Measurements from ENCODE around the gene PIWIL1.

Gene PIWIL1

DNA sequence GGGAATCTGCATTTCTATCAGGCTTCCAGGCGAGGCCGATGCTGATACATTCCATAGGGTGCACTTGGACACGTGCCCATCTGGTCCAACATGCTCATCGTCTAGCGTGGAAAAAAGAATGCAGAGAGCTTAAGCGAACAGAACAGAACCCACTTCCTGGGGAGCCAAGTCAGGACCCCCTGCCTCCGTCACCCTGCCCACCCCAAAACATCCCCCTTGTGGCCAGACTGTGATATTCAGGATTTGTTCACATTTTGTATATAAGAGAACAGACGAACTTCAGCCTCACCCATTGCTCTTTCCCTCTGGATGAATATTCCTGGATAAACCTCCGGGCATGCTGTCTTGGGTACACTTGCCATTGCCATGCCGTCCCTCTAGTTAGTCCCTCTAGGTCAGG lies 4.3 kb upstream of the PIWIL1 start:
- no peaks in the 10 kb centered on the region for H3K4me1 Mint-ChIP-seq
- H3K9me3 Mint-ChIP-seq, result no peaks in the 10 kb centered on the region
- TF ChIP-seq, protein P1, sequence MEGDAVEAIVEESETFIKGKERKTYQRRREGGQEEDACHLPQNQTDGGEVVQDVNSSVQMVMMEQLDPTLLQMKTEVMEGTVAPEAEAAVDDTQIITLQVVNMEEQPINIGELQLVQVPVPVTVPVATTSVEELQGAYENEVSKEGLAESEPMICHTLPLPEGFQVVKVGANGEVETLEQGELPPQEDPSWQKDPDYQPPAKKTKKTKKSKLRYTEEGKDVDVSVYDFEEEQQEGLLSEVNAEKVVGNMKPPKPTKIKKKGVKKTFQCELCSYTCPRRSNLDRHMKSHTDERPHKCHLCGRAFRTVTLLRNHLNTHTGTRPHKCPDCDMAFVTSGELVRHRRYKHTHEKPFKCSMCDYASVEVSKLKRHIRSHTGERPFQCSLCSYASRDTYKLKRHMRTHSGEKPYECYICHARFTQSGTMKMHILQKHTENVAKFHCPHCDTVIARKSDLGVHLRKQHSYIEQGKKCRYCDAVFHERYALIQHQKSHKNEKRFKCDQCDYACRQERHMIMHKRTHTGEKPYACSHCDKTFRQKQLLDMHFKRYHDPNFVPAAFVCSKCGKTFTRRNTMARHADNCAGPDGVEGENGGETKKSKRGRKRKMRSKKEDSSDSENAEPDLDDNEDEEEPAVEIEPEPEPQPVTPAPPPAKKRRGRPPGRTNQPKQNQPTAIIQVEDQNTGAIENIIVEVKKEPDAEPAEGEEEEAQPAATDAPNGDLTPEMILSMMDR (IDR thresholded peaks at IDR 0.05; ENCODE audit: unreplicated experiment in 3 of 3), result peak in 1 of 3 experiments; percentile 17
- H3K27ac Mint-ChIP-seq, result no peak overlapping the region
- peaks cover 42% of the 10 kb centered on the region for H3K27me3 Mint-ChIP-seq (ENCODE audit: low read depth)
- no peak overlapping the region for H3K4me3 Mint-ChIP-seq
- no peaks in the 10 kb centered on the region for H3K36me3 Mint-ChIP-seq (ENCODE audit: low read depth)

DNA sequence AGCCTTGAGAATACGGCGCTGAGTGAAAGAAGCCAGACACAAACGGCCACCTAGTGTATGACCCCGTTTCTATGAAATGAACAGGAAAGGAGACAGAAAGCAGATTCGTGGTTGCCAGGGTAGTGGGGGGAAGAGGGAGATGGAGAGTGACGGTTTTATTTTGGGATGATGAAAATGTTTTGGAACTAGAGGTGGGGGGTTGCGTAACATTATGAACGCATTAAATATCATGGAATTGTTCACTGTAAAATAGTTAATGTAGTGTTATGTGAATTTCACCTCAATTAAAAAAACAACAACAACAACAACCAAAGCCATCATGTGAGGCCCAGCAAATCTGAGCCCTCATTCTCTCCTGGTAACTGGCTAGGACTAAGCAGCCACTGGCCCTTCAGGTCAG lies 3.3 kb upstream of the PIWIL1 start:
- Mint-ChIP-seq H3K4me3 (no peak overlapping the region), H3K9me3 (no peaks in the 10 kb centered on the region), H3K36me3 (ENCODE audit: low read depth) (no peaks in the 10 kb centered on the region), H3K4me1 (no peaks in the 10 kb centered on the region), H3K27me3 (ENCODE audit: low read depth) (peaks cover 40% of the 10 kb centered on the region), H3K27ac (no peak overlapping the region)
- TF ChIP-seq, protein P1 (IDR thresholded peaks at IDR 0.05; ENCODE audit: unreplicated experiment in 3 of 3), result no peak

DNA sequence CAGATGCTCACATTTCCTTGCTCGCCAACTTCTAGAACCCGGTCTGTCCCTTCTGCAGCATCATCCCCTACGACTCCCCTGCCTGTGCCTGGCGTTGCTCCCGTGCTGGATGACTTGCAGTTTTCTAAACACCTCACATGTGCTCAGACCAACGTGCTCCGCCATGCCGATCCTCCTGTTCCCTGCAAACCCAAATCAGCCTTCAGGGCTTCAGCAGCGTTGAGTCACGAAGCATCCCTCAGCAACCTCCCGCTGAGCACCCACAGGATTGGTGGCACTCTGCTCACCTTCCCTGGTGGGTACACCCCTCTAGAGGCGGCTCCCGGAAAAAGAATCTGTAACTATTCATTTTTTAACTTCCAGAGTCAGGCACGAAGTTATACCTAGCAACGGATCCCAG lies 2.8 kb upstream of the PIWIL1 start:
- no peak overlapping the region for H3K27ac Mint-ChIP-seq
- peaks cover 41% of the 10 kb centered on the region for H3K27me3 Mint-ChIP-seq (ENCODE audit: low read depth)
- no peaks in the 10 kb centered on the region for H3K4me1 Mint-ChIP-seq
- H3K4me3 Mint-ChIP-seq, result no peak overlapping the region
- H3K36me3 Mint-ChIP-seq (ENCODE audit: low read depth), result no peaks in the 10 kb centered on the region
- H3K9me3 Mint-ChIP-seq, result no peaks in the 10 kb centered on the region
- TF ChIP-seq, protein P1 (IDR thresholded peaks at IDR 0.05; ENCODE audit: unreplicated experiment in 3 of 3), result no peak

DNA sequence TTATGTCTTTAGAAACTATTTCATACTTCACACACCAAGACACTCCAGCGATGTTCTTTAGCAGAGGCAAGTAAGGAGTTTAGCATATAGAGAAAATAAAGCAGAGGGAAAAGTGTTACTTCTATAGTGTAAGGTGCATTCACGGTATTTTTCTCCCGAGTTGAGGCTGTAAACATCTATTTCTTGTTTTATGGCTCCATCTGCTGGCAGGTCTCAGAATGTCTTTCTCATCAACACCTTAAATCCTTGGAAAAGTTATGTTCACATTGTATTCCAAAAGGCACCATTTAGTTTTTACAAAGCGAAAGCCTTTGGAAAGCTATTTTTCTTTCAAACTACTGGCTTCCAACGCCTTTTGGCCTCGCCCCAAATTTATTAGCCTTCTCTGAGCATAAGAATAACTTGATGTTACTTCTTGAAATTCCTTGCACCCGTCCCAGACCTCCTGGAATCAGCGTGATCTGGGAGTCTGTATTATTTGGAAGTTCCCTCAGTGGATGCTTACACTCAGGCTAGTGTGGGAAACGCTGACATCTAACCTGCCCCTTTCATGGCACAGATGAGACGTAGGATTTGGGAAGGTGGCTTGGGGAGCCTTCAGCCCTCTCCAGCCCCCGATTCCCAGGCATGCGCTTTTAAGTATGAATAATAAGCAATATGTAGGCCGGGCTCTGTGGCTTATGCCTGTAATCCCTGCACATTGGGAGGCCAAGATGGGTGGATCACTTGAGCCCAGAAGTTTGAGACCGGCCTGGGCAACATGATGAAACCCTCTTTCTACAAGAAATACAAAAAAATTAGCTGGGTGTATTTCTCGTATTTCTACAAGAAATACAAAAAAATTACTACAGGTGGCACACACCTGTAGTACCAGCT lies 1.9 kb upstream of the PIWIL1 start:
- Mint-ChIP-seq H3K36me3 (ENCODE audit: low read depth) (no peaks in the 10 kb centered on the region), H3K4me1 (no peaks in the 10 kb centered on the region), H3K4me3 (no peak overlapping the region), H3K9me3 (no peaks in the 10 kb centered on the region), H3K27ac (no peak overlapping the region), H3K27me3 (ENCODE audit: low read depth) (peaks cover 40% of the 10 kb centered on the region)
- TF ChIP-seq, protein P1 (IDR thresholded peaks at IDR 0.05; ENCODE audit: unreplicated experiment in 3 of 3), result peak; percentile 73 to 87 (median 78)

DNA sequence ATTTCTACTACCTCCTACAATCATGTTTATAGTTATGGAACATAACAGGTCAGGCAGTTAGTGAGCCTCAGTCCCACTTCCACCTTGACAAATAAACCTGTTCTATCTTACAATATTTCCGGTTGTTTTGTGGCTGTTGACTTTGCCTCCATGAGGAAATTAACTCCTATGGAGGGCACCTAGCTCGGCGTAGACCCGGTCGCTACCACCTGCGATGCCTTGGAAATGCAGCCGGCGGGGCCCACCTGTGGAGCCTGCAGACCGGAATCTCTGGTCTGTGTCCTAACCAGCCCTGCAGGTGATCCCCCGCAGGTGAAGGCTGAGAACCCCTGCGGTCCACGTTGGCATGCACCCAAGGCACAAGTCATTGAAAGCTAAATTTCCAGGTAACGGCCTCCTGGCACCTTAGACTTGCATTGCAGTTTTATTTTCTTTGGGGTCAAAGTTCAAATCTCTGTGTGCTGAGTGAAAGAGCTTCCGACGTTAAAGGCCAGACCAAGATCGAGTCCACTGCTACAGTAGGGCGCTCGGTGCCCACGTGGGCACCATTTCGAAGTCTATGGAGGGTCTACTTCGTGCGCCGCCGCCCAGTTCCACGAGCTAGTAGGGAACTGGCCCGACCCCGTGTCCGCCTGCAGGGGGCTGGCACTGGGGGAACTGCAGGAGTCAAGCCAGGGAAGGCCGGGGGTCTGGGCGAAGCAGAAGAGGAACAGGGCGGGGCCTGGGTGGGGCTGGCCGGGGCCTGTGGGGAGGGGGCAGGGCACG lies 782 bp upstream of the PIWIL1 start:
- no peak overlapping the region for H3K4me3 Mint-ChIP-seq
- no peaks in the 10 kb centered on the region for H3K36me3 Mint-ChIP-seq (ENCODE audit: low read depth)
- peaks cover 35% of the 10 kb centered on the region for H3K27me3 Mint-ChIP-seq (ENCODE audit: low read depth)
- H3K4me1 Mint-ChIP-seq, result no peaks in the 10 kb centered on the region
- no peaks in the 10 kb centered on the region for H3K9me3 Mint-ChIP-seq
- TF ChIP-seq, protein P1 (IDR thresholded peaks at IDR 0.05; ENCODE audit: unreplicated experiment in 3 of 3), result no peak
- H3K27ac Mint-ChIP-seq, result no peak overlapping the region
